Germinal center (tissue), 1 donor: ENCODE results near the gene SLC12A9.
A peak's percentile ranks its signal among the peaks of the same experiment; 100 is the strongest.

Source experiments
- DNase-seq: peaks from one replicate; pipeline ENCODE4 v3.0.0; 2012; ENCODE audit warnings: mixed read lengths, low spot score

The SLC12A9 gene

GRCh38 chr7:100885440-100886141, 33.1 kb downstream of the SLC12A9 start:
- DNase-seq = no peak

GRCh38 chr7:100886142-100886935, 33.8 kb downstream of the SLC12A9 start:
- DNase-seq = no peak

- no peak for DNase-seq
Observed at GRCh38 chr7:100886936-100887515, 34.5 kb downstream of the SLC12A9 start.

GRCh38 chr7:100887516-100888290, 35.2 kb downstream of the SLC12A9 start:
- DNase-seq = peak; percentile 90

- no peak for DNase-seq
Observed at GRCh38 chr7:100888291-100888987, 35.9 kb downstream of the SLC12A9 start.

GRCh38 chr7:100888988-100889750, 36.7 kb downstream of the SLC12A9 start, which contains the start of gene UFSP1:
TSS of gene UFSP1 (minus strand) at chr7:100889715. CDS start at chr7:100889271, 444 bp downstream.
- DNase-seq = no peak

- DNase-seq = no peak
Observed at GRCh38 chr7:100890653-100891567, 38.4 kb downstream of the SLC12A9 start.

GRCh38 chr7:100891568-100892247, 39.2 kb downstream of the SLC12A9 start:
- no peak for DNase-seq

GRCh38 chr7:100892364-100893317, 40.1 kb downstream of the SLC12A9 start:
- DNase-seq = no peak

- no peak for DNase-seq
Observed at GRCh38 chr7:100893318-100893895, 40.9 kb downstream of the SLC12A9 start.

GRCh38 chr7:100893910-100894721, 41.6 kb downstream of the SLC12A9 start:
- DNase-seq = no peak

- DNase-seq = peak; percentile 58
Observed at GRCh38 chr7:100894860-100895700, 42.6 kb downstream of the SLC12A9 start.

GRCh38 chr7:100895701-100895955, 43.1 kb downstream of the SLC12A9 start, which contains the start of gene ACHE:
TSS of gene ACHE (minus strand) at chr7:100895888. CDS start at chr7:100894232, 1,656 bp downstream.
- DNase-seq = no peak

- DNase-seq = no peak
Observed at GRCh38 chr7:100895956-100896731, 43.6 kb downstream of the SLC12A9 start.
